Measurements from ENCODE around the gene SAPCD1.

GRCh38 chr6:31721351-31722020, 41.0 kb upstream of the SAPCD1 start, which contains the start of gene LY6G6C:
- TF ChIP-seq, protein P1, sequence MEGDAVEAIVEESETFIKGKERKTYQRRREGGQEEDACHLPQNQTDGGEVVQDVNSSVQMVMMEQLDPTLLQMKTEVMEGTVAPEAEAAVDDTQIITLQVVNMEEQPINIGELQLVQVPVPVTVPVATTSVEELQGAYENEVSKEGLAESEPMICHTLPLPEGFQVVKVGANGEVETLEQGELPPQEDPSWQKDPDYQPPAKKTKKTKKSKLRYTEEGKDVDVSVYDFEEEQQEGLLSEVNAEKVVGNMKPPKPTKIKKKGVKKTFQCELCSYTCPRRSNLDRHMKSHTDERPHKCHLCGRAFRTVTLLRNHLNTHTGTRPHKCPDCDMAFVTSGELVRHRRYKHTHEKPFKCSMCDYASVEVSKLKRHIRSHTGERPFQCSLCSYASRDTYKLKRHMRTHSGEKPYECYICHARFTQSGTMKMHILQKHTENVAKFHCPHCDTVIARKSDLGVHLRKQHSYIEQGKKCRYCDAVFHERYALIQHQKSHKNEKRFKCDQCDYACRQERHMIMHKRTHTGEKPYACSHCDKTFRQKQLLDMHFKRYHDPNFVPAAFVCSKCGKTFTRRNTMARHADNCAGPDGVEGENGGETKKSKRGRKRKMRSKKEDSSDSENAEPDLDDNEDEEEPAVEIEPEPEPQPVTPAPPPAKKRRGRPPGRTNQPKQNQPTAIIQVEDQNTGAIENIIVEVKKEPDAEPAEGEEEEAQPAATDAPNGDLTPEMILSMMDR (IDR thresholded peaks at IDR 0.05), result no peak
- TF ChIP-seq E2F4 (CRISPR knock-in tag; IDR thresholded peaks at IDR 0.05; ENCODE audit: borderline replicate concordance, low read depth) (no peak), ZNF232 (CRISPR knock-in tag; IDR thresholded peaks at IDR 0.05) (no peak), NR3C1 (CRISPR knock-in tag; conservative IDR thresholded peaks at IDR 0.05; ENCODE audit: low read depth) (no peak), CREM (CRISPR knock-in tag; IDR thresholded peaks at IDR 0.05) (no peak), ZNF416 (CRISPR knock-in tag; IDR thresholded peaks at IDR 0.05) (no peak), TP53 (CRISPR knock-in tag; IDR thresholded peaks at IDR 0.05) (no peak), ZNF138 (CRISPR knock-in tag; conservative IDR thresholded peaks at IDR 0.05) (no peak)
- TF ChIP-seq, protein P2, sequence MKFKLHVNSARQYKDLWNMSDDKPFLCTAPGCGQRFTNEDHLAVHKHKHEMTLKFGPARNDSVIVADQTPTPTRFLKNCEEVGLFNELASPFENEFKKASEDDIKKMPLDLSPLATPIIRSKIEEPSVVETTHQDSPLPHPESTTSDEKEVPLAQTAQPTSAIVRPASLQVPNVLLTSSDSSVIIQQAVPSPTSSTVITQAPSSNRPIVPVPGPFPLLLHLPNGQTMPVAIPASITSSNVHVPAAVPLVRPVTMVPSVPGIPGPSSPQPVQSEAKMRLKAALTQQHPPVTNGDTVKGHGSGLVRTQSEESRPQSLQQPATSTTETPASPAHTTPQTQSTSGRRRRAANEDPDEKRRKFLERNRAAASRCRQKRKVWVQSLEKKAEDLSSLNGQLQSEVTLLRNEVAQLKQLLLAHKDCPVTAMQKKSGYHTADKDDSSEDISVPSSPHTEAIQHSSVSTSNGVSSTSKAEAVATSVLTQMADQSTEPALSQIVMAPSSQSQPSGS (CRISPR knock-in tag; IDR thresholded peaks at IDR 0.05; ENCODE audit: borderline replicate concordance, low read depth), result no peak
- TF ChIP-seq, protein P3, sequence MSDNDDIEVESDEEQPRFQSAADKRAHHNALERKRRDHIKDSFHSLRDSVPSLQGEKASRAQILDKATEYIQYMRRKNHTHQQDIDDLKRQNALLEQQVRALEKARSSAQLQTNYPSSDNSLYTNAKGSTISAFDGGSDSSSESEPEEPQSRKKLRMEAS (CRISPR knock-in tag; IDR thresholded peaks at IDR 0.05), result no peak
- TF ChIP-seq, protein P4, sequence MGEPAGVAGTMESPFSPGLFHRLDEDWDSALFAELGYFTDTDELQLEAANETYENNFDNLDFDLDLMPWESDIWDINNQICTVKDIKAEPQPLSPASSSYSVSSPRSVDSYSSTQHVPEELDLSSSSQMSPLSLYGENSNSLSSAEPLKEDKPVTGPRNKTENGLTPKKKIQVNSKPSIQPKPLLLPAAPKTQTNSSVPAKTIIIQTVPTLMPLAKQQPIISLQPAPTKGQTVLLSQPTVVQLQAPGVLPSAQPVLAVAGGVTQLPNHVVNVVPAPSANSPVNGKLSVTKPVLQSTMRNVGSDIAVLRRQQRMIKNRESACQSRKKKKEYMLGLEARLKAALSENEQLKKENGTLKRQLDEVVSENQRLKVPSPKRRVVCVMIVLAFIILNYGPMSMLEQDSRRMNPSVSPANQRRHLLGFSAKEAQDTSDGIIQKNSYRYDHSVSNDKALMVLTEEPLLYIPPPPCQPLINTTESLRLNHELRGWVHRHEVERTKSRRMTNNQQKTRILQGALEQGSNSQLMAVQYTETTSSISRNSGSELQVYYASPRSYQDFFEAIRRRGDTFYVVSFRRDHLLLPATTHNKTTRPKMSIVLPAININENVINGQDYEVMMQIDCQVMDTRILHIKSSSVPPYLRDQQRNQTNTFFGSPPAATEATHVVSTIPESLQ (CRISPR knock-in tag; IDR thresholded peaks at IDR 0.05), result no peak
- TF ChIP-seq, protein P5, sequence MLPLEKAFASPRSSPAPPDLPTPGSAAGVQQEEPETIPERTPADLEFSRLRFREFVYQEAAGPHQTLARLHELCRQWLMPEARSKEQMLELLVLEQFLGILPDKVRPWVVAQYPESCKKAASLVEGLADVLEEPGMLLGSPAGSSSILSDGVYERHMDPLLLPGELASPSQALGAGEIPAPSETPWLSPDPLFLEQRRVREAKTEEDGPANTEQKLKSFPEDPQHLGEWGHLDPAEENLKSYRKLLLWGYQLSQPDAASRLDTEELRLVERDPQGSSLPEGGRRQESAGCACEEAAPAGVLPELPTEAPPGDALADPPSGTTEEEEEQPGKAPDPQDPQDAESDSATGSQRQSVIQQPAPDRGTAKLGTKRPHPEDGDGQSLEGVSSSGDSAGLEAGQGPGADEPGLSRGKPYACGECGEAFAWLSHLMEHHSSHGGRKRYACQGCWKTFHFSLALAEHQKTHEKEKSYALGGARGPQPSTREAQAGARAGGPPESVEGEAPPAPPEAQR (CRISPR knock-in tag; IDR thresholded peaks at IDR 0.05), result no peak
